ENCODE measurements around the gene ZDHHC5. TPM values are rescaled to one million over a fixed set of nuclear protein-coding genes. Genes with fewer than 3 reads are reported as not detected.

Gene ZDHHC5
- total and polyA plus RNA-seq, 3 donors from 2014 or later = 75.4 to 124 (median 79.8) TPM

GRCh38 chr11:57652662-57653061 lies 15.3 kb upstream of the ZDHHC5 start:
- Histone ChIP-seq H3K27me3 (no peaks in the 10 kb centered on the region), H3K4me1 (peaks cover 26% of the 10 kb centered on the region), H3K9me3 (no peaks in the 10 kb centered on the region), H3K36me3 (ENCODE audit: low read depth, missing control alignments) (no peaks in the 10 kb centered on the region), H3K27ac (no peak overlapping the region), H3K4me3 (no peak overlapping the region)
- no peak for DNase-seq
- intact Hi-C loops (cut with DNase I; ENCODE audit: low total_unique reads) = no loop called here
- WGBS, 2 donors = 74 to 83% methylated on average over 3 of the region's 3 CpGs
- TF ChIP-seq POLR2A (IDR thresholded peaks at IDR 0.05) (no peak), CTCF (IDR thresholded peaks at IDR 0.05) (no peak)

GRCh38 chr11:57653163-57653562 lies 14.8 kb upstream of the ZDHHC5 start:
- Histone ChIP-seq H3K36me3 (ENCODE audit: low read depth, missing control alignments) (no peaks in the 10 kb centered on the region), H3K4me3 (no peak overlapping the region), H3K27ac (no peak overlapping the region), H3K9me3 (no peaks in the 10 kb centered on the region), H3K27me3 (no peaks in the 10 kb centered on the region), H3K4me1 (peaks cover 26% of the 10 kb centered on the region)
- no peak for TF ChIP-seq POLR2A (IDR thresholded peaks at IDR 0.05)
- TF ChIP-seq CTCF (IDR thresholded peaks at IDR 0.05) = no peak
- 32 to 46% methylated on average over 3 of the region's 3 CpGs for WGBS, 2 donors
- intact Hi-C loops (cut with DNase I; ENCODE audit: low total_unique reads) = no loop called here
- DNase-seq = no peak

GRCh38 chr11:57656885-57657193 lies 11.1 kb upstream of the ZDHHC5 start:
- peaks cover 7% of the 10 kb centered on the region for H3K4me1 ChIP-seq
- H3K4me3 ChIP-seq = peak overlapping the region; percentile 63 to 68
- H3K27ac ChIP-seq = peak overlapping the region; percentile 72 to 91
- 12 to 20% methylated on average over 5 of the region's 5 CpGs for WGBS, 2 donors
- no peak for TF ChIP-seq POLR2A (IDR thresholded peaks at IDR 0.05)
- TF ChIP-seq CTCF (IDR thresholded peaks at IDR 0.05) = no peak
- no peaks in the 10 kb centered on the region for H3K36me3 ChIP-seq (ENCODE audit: low read depth, missing control alignments)
- no peak for DNase-seq
- intact Hi-C loops (cut with DNase I; ENCODE audit: low total_unique reads) = no loop called here
- no peaks in the 10 kb centered on the region for H3K27me3 ChIP-seq
- H3K9me3 ChIP-seq = no peaks in the 10 kb centered on the region

- Histone ChIP-seq H3K4me3 (peak within 1 kb of the TSS; percentile 63 to 68), H3K36me3 (ENCODE audit: low read depth, missing control alignments) (no peaks in the 10 kb centered on the region), H3K27ac (peak within 1 kb of the TSS; percentile 72 to 91), H3K27me3 (no peaks in the 10 kb centered on the region), H3K9me3 (no peaks in the 10 kb centered on the region), H3K4me1 (peaks cover 7% of the 10 kb centered on the region)
- 0 to 1% methylated on average over 22 to 35 of the region's 45 CpGs for WGBS, 2 donors
- intact Hi-C loops (cut with DNase I; ENCODE audit: low total_unique reads) = no loop called here
- peak; percentile 100 for DNase-seq
- TF ChIP-seq CTCF (IDR thresholded peaks at IDR 0.05) (peak in 1 of 3 experiments; percentile 4), POLR2A (IDR thresholded peaks at IDR 0.05) (peak; percentile 41)
Observed at GRCh38 chr11:57657194-57658022, 10.5 kb upstream of the ZDHHC5 start, which contains the start of gene CLP1. TSS of gene CLP1 (plus strand) at chr11:57657762. CDS start at chr11:57659477, 1,715 bp downstream.

GRCh38 chr11:57658023-57658361 lies 9.9 kb upstream of the ZDHHC5 start:
- H3K27me3 ChIP-seq = no peaks in the 10 kb centered on the region
- no peaks in the 10 kb centered on the region for H3K9me3 ChIP-seq
- WGBS, 2 donors = 1% methylated on average over 8 of the region's 8 CpGs
- intact Hi-C loops (cut with DNase I; ENCODE audit: low total_unique reads) = no loop called here
- H3K27ac ChIP-seq = peak overlapping the region; percentile 7 to 9
- peak overlapping the region; percentile 63 to 68 for H3K4me3 ChIP-seq
- H3K4me1 ChIP-seq = peaks cover 7% of the 10 kb centered on the region
- DNase-seq = no peak
- TF ChIP-seq POLR2A (IDR thresholded peaks at IDR 0.05) (no peak), CTCF (IDR thresholded peaks at IDR 0.05) (no peak)
- no peaks in the 10 kb centered on the region for H3K36me3 ChIP-seq (ENCODE audit: low read depth, missing control alignments)

Measured in testis (tissue), 3 donors.